ENCODE data around the gene KLHL18. TPM values are rescaled to one million over a fixed set of nuclear protein-coding genes. Genes with fewer than 3 reads are reported as not detected.
A peak's percentile ranks its signal among the peaks of the same experiment; 100 is the strongest.

The KLHL18 gene
- total RNA-seq, 1 donor from 2014 or later = 36.1 TPM

DNA sequence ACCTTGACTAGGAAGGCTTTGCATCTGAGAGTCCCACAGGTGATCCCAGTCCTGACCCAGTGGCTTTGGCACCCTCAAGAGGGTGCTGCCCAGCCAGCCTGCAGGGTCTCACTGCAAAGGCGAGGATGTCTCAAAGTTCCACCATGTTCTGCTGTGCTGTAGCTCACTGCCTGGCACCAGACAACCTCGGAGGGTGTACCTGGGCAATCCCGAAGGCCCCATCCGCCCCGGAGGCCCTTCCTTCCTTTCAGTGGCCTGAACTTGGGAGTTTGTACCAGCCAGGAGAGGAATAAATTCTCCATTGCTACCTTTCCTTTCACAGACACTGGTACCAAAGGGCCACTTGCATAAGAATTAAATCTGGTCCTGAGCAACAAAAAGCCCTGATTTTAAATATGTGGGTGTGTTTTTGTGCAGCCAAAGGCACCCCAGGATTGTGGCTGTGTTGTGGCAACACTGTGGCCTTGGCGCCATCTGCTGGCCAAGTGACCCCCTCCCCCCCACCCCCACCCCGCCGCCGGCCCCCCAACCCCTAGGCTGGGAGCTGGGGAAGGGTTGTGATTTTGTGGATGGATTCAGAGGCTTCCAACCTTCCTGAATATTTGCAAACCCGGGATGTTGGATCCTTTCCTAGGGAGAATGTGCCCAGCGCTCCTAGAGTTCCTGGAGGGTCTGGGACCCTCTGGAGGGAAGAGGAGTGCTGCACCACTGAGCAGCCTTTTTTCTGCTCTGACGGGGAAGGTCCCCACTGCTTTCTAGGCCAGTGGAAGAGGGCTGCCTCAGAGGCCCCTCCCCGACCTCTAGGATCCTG is 88.3 kb downstream of the KLHL18 start:
- H3K27me3 Mint-ChIP-seq (ENCODE audit: low read depth) = peaks cover 16% of the 10 kb centered on the region
- no peaks in the 10 kb centered on the region for H3K36me3 Mint-ChIP-seq (ENCODE audit: low read depth)
- H3K4me3 Mint-ChIP-seq = no peak overlapping the region
- no peaks in the 10 kb centered on the region for H3K9me3 Mint-ChIP-seq
- no peak overlapping the region for H3K27ac Mint-ChIP-seq (ENCODE audit: unreplicated experiment)
- peak; percentile 13 for DNase-seq (ENCODE audit: low read depth, low spot score)
- TF ChIP-seq CTCF (conservative IDR thresholded peaks at IDR 0.05) = peak; percentile 61
- H3K4me1 Mint-ChIP-seq = no peaks in the 10 kb centered on the region

DNA sequence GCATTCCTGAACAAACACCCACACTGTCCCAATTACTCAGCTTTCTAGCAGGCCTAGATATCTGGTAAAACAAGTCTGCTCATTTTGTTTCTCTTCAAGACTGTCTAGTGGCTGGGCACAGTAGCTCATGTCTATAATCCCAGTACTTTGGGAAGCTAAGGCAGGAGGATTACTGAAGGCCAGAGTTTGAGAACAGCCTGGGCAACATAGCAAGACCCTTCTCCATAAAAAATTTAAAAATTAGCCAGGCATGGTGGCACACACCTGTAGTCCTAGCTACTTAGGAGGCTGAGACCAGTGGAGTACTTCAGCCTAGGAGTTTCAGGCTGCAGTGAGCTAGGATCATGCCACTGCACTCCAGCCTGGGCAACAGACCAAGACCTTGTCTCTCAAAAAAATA is 91.8 kb downstream of the KLHL18 start:
- peaks cover 2% of the 10 kb centered on the region for H3K4me1 Mint-ChIP-seq
- peaks cover 16% of the 10 kb centered on the region for H3K27me3 Mint-ChIP-seq (ENCODE audit: low read depth)
- TF ChIP-seq CTCF (conservative IDR thresholded peaks at IDR 0.05) = no peak
- no peak overlapping the region for H3K4me3 Mint-ChIP-seq
- H3K9me3 Mint-ChIP-seq = no peaks in the 10 kb centered on the region
- DNase-seq (ENCODE audit: low read depth, low spot score) = no peak
- H3K36me3 Mint-ChIP-seq (ENCODE audit: low read depth) = no peaks in the 10 kb centered on the region
- no peak overlapping the region for H3K27ac Mint-ChIP-seq (ENCODE audit: unreplicated experiment)

DNA sequence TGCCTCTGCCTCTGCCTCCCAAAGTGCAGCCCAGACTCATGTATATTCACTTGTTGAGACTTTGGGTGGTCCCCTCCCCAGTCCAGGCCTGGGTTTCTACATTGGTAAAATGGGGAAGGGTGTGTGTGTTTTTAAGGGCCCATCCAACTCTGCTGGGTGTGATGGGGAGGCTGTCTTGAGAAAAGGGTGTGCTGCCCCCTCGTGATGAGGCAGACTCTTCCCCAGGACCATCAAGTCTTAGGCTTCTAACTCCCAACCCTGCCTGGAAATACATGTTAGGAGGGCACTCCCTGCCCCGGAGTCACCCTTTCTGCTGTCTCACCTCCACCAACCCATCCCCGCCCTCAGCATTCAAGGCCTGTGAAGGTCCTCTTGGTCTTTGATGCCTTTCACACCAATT is 93.6 kb downstream of the KLHL18 start:
- no peak for TF ChIP-seq CTCF (conservative IDR thresholded peaks at IDR 0.05)
- Mint-ChIP-seq H3K27ac (ENCODE audit: unreplicated experiment) (no peak overlapping the region), H3K9me3 (no peaks in the 10 kb centered on the region), H3K4me3 (no peak overlapping the region), H3K4me1 (peaks cover 14% of the 10 kb centered on the region), H3K36me3 (ENCODE audit: low read depth) (no peaks in the 10 kb centered on the region), H3K27me3 (ENCODE audit: low read depth) (peaks cover 16% of the 10 kb centered on the region)
- no peak for DNase-seq (ENCODE audit: low read depth, low spot score)

GRCh38 chr3:47377186-47377585 is 94.4 kb downstream of the KLHL18 start:
- no peak for DNase-seq (ENCODE audit: low read depth, low spot score)
- Mint-ChIP-seq H3K9me3 (no peaks in the 10 kb centered on the region), H3K4me1 (peaks cover 19% of the 10 kb centered on the region), H3K27me3 (ENCODE audit: low read depth) (peaks cover 16% of the 10 kb centered on the region), H3K4me3 (peak overlapping the region; percentile 68), H3K27ac (ENCODE audit: unreplicated experiment) (no peak overlapping the region), H3K36me3 (ENCODE audit: low read depth) (no peaks in the 10 kb centered on the region)
- TF ChIP-seq CTCF (conservative IDR thresholded peaks at IDR 0.05) = no peak

GRCh38 chr3:47378869-47379268 is 96.1 kb downstream of the KLHL18 start:
- no peaks in the 10 kb centered on the region for H3K36me3 Mint-ChIP-seq (ENCODE audit: low read depth)
- peaks cover 2% of the 10 kb centered on the region for H3K27me3 Mint-ChIP-seq (ENCODE audit: low read depth)
- peaks cover 28% of the 10 kb centered on the region for H3K4me1 Mint-ChIP-seq
- H3K4me3 Mint-ChIP-seq = peak overlapping the region; percentile 97
- no peak overlapping the region for H3K27ac Mint-ChIP-seq (ENCODE audit: unreplicated experiment)
- no peak for DNase-seq (ENCODE audit: low read depth, low spot score)
- H3K9me3 Mint-ChIP-seq = no peaks in the 10 kb centered on the region
- no peak for TF ChIP-seq CTCF (conservative IDR thresholded peaks at IDR 0.05)

Measured in neural crest cell (in vitro differentiated cells).